Naive thymus-derived CD8-positive, alpha-beta T cell (primary cell): Measurements from ENCODE around the gene RHOBTB3. TPM values are rescaled to one million over a fixed set of nuclear protein-coding genes. Genes with fewer than 3 reads are reported as not detected.

ENCODE experiments used
- ATAC-seq, 2 donors: fragments of 150-1000 bp; cut with Tn5 transposase in 1 of 2; sonication (Bioruptor Pico), chemical (Tn5 transposase) in 1 of 2; 1 replicate in 1 of 2; 2 replicates in 1 of 2; pipeline ENCODE4 v1.10.0; 2021; ENCODE audit warnings: mild to moderate bottlenecking in 2 of 2, moderate library complexity in 2 of 2
- POLR2A ChIA-PET: fragments of 350-600 bp; sonication (Branson Sonifier 250); formaldehyde crosslinking; loops from one replicate; lab custom pipeline; 2021; ENCODE audit warnings: antibody characterized with exemption; lab: Charles Lee
- DNase-seq, 10 donors: peaks; one replicate each; pipeline versions ENCODE4 v3.0.0 to v3.0.0-alpha.2; 2020 to 2022
- H3K27ac Mint-ChIP-seq, 10 donors: one replicate each; pipeline ENCODE4 v1.8.0; 2020 to 2022; ENCODE audit warnings: mild to moderate bottlenecking in 10 of 10, mixed read lengths in 10 of 10, moderate library complexity in 4 of 10, inconsistent platforms in 1 of 10
- H3K27me3 Mint-ChIP-seq, 5 donors: one replicate each; pipeline ENCODE4 v1.8.0; 2021 to 2022; ENCODE audit warnings: mixed read lengths in 5 of 5
- H3K36me3 Mint-ChIP-seq, 3 donors: one replicate each; pipeline ENCODE4 v1.8.0; 2020 to 2022; ENCODE audit warnings: mixed read lengths in 3 of 3, mild to moderate bottlenecking in 2 of 3, inconsistent platforms in 1 of 3
- H3K4me1 Mint-ChIP-seq, 4 donors: one replicate each; pipeline ENCODE4 v1.8.0; 2021 to 2022; ENCODE audit warnings: mixed read lengths in 4 of 4
- H3K4me3 Mint-ChIP-seq, 10 donors: one replicate each; pipeline ENCODE4 v1.8.0; 2020 to 2022; ENCODE audit warnings: mild to moderate bottlenecking in 10 of 10, mixed read lengths in 10 of 10, moderate library complexity in 6 of 10, inconsistent platforms in 1 of 10
- H3K9me3 Mint-ChIP-seq, 9 donors: one replicate each; pipeline ENCODE4 v1.8.0; 2020 to 2022; ENCODE audit warnings: mixed read lengths in 9 of 9, mild to moderate bottlenecking in 3 of 9, inconsistent platforms in 1 of 9, moderate library complexity in 1 of 9
- polyA plus RNA-seq, 3 donors: library from polyadenylated mRNA; unstranded; fragments of 300-500 nt; fragmentation: Illumina TruSeq; gene quantifications; one replicate each; pipeline ENCODE4 v1.2.3, GENCODE V29; 2021
- total RNA-seq, 8 experiments: library from RNA in 2 of 8; stranded (reverse) in 2 of 8; gene quantifications; one replicate each; pipeline ENCODE4 v1.2.3 and lab custom pipeline; 2021 to 2026

Gene RHOBTB3
- total and polyA plus RNA-seq, 5 experiments from 2014 or later: 0.25 to 2.9 (median 0.60) TPM

GRCh38 chr5:95718203-95718602, 12.9 kb upstream of the RHOBTB3 start:
- POLR2A ChIA-PET: no interaction called here
- Mint-ChIP-seq H3K36me3 (no peaks in the 10 kb centered on the region), H3K9me3 (no peaks in the 10 kb centered on the region), H3K4me3 (no peak overlapping the region), H3K27ac (no peak overlapping the region), H3K27me3 (peaks cover 0 to 3% (median 0%) of the 10 kb centered on the region in 5 donors), H3K4me1 (peaks cover 0 to 4% (median under 1%) of the 10 kb centered on the region in 4 donors)
- ATAC-seq (peak; percentile 56 to 84), DNase-seq (peak in 2 of 10 donors; percentile 10 to 14)

- DNase-seq (no peak), ATAC-seq (no peak)
- Mint-ChIP-seq H3K9me3 (no peaks in the 10 kb centered on the region), H3K4me3 (no peak overlapping the region), H3K27ac (no peak overlapping the region), H3K4me1 (peaks cover 0 to 4% (median 2%) of the 10 kb centered on the region in 4 donors), H3K27me3 (peaks cover 0 to 3% (median 0%) of the 10 kb centered on the region in 5 donors), H3K36me3 (no peaks in the 10 kb centered on the region)
- POLR2A ChIA-PET: no interaction called here
These were observed 12.4 kb upstream of the RHOBTB3 start for GRCh38 chr5:95718738-95719137.

DNA sequence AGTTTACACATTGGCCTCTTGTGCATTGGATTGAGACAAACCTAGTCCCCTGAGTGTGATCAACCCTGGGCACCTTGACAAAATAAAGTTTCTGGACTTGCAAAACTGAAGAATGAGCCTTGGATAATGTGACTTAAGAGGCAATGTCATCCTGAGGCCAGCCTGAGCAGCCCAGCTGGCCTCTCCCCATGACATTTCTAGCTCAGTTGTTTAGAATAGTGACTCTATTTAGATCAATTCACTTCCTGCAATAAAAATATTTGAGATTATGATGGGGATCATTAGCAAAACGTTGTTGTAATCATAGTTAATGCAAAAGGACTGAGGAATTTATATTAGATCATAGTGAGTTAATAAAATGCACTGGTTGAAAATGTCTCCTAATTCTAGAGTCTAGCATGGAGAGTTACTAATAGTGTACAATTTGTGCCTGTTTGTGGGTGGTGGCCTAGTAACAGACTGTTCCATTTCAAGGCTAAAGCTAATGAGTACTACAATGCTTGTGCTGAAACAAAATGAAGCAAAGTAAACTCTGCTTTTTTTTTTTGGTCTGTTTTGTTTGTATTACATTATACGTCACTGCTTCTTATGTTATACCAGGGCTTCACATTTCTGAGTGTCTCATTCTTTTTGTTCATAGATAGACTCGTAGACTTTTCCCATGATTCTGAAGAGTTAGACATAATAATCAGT, 10.9 kb upstream of the RHOBTB3 start:
- DNase-seq (no peak), ATAC-seq (no peak)
- POLR2A ChIA-PET: no interaction called here
- Mint-ChIP-seq H3K27ac (peak overlapping the region in 1 of 10 donors; percentile 18), H3K36me3 (peaks cover 0 to 1% (median 0%) of the 10 kb centered on the region in 3 donors), H3K27me3 (peaks cover 0 to 3% (median 0%) of the 10 kb centered on the region in 5 donors), H3K9me3 (no peaks in the 10 kb centered on the region), H3K4me1 (peaks cover 0 to 4% (median 1%) of the 10 kb centered on the region in 4 donors), H3K4me3 (no peak overlapping the region)

GRCh38 chr5:95721582-95722295, 9.4 kb upstream of the RHOBTB3 start:
- peaks cover 0 to 3% (median 0%) of the 10 kb centered on the region in 5 donors for H3K27me3 Mint-ChIP-seq
- DNase-seq: no peak
- peaks cover 0 to 1% (median 0%) of the 10 kb centered on the region in 3 donors for H3K36me3 Mint-ChIP-seq
- no peak overlapping the region for H3K27ac Mint-ChIP-seq
- no peaks in the 10 kb centered on the region for H3K9me3 Mint-ChIP-seq
- POLR2A ChIA-PET: no interaction called here
- H3K4me1 Mint-ChIP-seq: peaks cover 0 to 2% (median 0%) of the 10 kb centered on the region in 4 donors
- no peak for ATAC-seq
- H3K4me3 Mint-ChIP-seq: no peak overlapping the region

GRCh38 chr5:95723632-95724369, 7.3 kb upstream of the RHOBTB3 start:
- H3K4me1 Mint-ChIP-seq: peaks cover 0 to 9% (median 5%) of the 10 kb centered on the region in 4 donors
- no peak overlapping the region for H3K4me3 Mint-ChIP-seq
- ATAC-seq: no peak
- POLR2A ChIA-PET: no interaction called here
- peaks cover 0 to 1% (median 0%) of the 10 kb centered on the region in 3 donors for H3K36me3 Mint-ChIP-seq
- peak overlapping the region in 1 of 10 donors; percentile 12 for H3K27ac Mint-ChIP-seq
- peaks cover 0 to 5% (median 3%) of the 10 kb centered on the region in 5 donors for H3K27me3 Mint-ChIP-seq
- no peak for DNase-seq
- no peaks in the 10 kb centered on the region for H3K9me3 Mint-ChIP-seq

GRCh38 chr5:95725071-95725820, 5.9 kb upstream of the RHOBTB3 start:
- POLR2A ChIA-PET: no interaction called here
- no peak overlapping the region for H3K4me3 Mint-ChIP-seq
- H3K36me3 Mint-ChIP-seq: peaks cover 0 to 1% (median 0%) of the 10 kb centered on the region in 3 donors
- peaks cover under 1 to 10% (median 5%) of the 10 kb centered on the region in 5 donors for H3K27me3 Mint-ChIP-seq
- DNase-seq: no peak
- no peak overlapping the region for H3K27ac Mint-ChIP-seq
- peaks cover 2 to 10% (median 7%) of the 10 kb centered on the region in 4 donors for H3K4me1 Mint-ChIP-seq
- H3K9me3 Mint-ChIP-seq: no peaks in the 10 kb centered on the region
- ATAC-seq: no peak

DNA sequence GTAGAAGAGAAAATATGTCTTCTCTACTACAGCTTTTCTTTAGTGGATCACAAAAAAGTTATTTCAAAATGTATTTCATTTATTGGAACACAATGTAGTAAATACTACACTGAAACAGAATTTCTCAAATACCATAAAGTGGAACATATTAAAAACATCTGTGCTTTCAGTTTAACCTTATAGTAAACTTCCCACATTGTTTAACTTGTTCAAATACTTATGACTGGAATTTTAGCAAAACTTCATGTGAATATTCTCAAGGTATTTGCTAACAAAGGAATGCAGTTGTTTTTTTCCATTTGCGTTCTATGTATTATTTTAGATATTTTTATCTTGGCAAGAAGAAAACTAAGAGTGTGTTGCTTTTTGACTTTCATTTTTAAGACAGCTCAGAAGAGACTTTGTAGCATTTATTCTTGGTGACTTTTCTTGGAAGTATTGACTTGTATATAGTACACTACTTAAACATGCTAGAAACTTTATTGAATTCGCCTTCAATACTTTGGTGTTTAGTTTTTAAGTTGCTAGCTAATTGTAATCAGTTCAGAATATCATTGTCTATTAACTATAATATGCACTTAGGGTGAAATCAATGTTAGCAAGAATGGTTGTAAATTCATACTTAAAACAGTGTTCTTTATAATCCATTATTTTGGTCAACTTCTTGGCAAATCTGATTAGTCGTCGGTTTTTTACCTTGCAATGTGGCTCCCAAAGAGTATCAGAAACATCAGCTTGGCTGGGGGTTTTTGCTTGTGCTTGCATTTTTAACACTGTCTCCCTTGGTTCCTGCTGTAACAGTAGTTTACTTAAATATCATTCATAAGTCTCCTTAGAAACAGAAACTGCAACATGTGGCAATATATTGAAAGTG, 5.0 kb upstream of the RHOBTB3 start:
- ATAC-seq (no peak), DNase-seq (no peak)
- H3K27me3 Mint-ChIP-seq: peaks cover 3 to 14% (median 7%) of the 10 kb centered on the region in 5 donors
- H3K9me3 Mint-ChIP-seq: no peaks in the 10 kb centered on the region
- no peak overlapping the region for H3K27ac Mint-ChIP-seq
- POLR2A ChIA-PET: no interaction called here
- H3K4me1 Mint-ChIP-seq: peaks cover 2 to 17% (median 12%) of the 10 kb centered on the region in 4 donors
- no peak overlapping the region for H3K4me3 Mint-ChIP-seq
- peaks cover 0 to 1% (median 0%) of the 10 kb centered on the region in 3 donors for H3K36me3 Mint-ChIP-seq

DNA sequence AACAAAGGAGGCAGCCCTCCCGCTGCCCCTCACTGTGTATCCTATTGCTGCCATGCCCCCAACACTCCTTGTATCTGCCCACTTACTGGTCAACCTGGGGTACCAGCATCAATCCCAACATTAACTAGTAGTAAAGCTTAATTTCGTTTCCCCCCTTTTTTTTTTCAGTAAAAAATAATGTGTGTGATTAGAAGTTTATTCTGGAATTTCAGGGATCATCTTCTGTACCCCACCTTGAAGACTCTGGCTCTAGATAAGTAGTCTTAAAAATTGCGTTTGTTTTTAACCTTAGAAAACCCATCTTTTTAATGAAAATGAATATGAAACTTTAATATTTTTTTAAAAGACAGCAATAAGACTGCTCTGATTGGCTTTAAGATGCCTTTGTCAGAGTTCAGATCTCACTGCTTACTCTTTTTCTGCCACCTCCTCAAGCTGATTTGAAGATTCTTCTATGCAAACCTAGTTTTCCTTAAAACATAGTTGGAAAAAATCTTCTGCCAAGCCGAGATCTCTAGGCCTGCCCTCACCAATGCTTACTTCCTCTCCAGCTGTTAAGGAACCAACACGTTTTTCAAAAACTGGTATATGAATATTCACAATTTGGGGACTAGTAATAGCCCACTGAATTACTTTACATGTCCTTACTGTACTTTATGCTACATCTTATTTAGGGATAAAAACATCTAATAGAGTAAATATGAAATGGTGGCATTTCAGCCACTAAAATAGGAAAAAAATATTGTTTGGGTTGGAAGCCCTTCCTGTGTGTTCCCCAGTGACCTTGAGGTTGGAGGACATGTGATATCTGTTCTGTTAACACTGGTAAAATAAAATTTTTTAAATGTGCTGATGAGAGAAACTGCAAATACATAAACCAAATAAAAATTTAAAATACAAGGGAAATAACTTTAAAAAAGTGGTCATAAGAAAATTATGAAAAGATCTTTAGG, 4.0 kb upstream of the RHOBTB3 start:
- no peak overlapping the region for H3K4me3 Mint-ChIP-seq
- POLR2A ChIA-PET: interaction anchor here (0.6 kb wide), 1 partner anchor 116 kb away, joined by 3 read pairs; no protein-coding TSS in a partner anchor
- no peak overlapping the region for H3K27ac Mint-ChIP-seq
- peaks cover 2 to 20% (median 15%) of the 10 kb centered on the region in 4 donors for H3K4me1 Mint-ChIP-seq
- H3K9me3 Mint-ChIP-seq: no peaks in the 10 kb centered on the region
- peaks cover 1 to 20% (median 12%) of the 10 kb centered on the region in 5 donors for H3K27me3 Mint-ChIP-seq
- ATAC-seq (no peak), DNase-seq (no peak)
- H3K36me3 Mint-ChIP-seq: peaks cover 0 to 1% (median 0%) of the 10 kb centered on the region in 3 donors

GRCh38 chr5:95727764-95728191, 3.4 kb upstream of the RHOBTB3 start:
- POLR2A ChIA-PET: interaction anchor here (0.6 kb wide), 1 partner anchor 116 kb away, joined by 3 read pairs; no protein-coding TSS in a partner anchor
- Mint-ChIP-seq H3K27me3 (peaks cover 5 to 27% (median 17%) of the 10 kb centered on the region in 5 donors), H3K4me1 (peaks cover 2 to 23% (median 16%) of the 10 kb centered on the region in 4 donors), H3K4me3 (no peak overlapping the region), H3K27ac (peak overlapping the region in 1 of 10 donors; percentile 45), H3K36me3 (peaks cover 0 to 1% (median 0%) of the 10 kb centered on the region in 3 donors), H3K9me3 (no peaks in the 10 kb centered on the region)
- no peak for DNase-seq
- peak in 1 of 2 donors; percentile 19 for ATAC-seq

- H3K9me3 Mint-ChIP-seq: no peaks in the 10 kb centered on the region
- DNase-seq (no peak), ATAC-seq (no peak)
- no peak overlapping the region for H3K4me3 Mint-ChIP-seq
- peaks cover 0 to 1% (median 0%) of the 10 kb centered on the region in 3 donors for H3K36me3 Mint-ChIP-seq
- peaks cover 1 to 23% (median 16%) of the 10 kb centered on the region in 4 donors for H3K4me1 Mint-ChIP-seq
- POLR2A ChIA-PET: no interaction called here
- peaks cover 8 to 35% (median 23%) of the 10 kb centered on the region in 5 donors for H3K27me3 Mint-ChIP-seq
- H3K27ac Mint-ChIP-seq: no peak overlapping the region
These were observed 2.5 kb upstream of the RHOBTB3 start for GRCh38 chr5:95728494-95729114.
